CD4-positive, alpha-beta T cell treated with Interleukin-1 beta for 1 hour (primary cell): Measurements from ENCODE around the gene RTTN.
"Not testable (repeated sequence)": the region's sequence is repeated elsewhere in the genome, so short reads cannot be mapped to it uniquely, and the experiment has no call there.

Experiments used
- DNase-seq, 2 donors: peaks; one replicate each; pipeline ENCODE4 v3.0.0-alpha.2; 2020 to 2022

RTTN gene

GRCh38 chr18:70205421-70206397 is at the start of gene RTTN:
Gene RTTN (minus strand): TSS chr18:70205687. CDS start chr18:70205658, 29 bp downstream.
- peak; percentile 91 to 92 for DNase-seq

- no peak for DNase-seq
Observed at GRCh38 chr18:70250781-70251180, 45.3 kb upstream of the RTTN start.

GRCh38 chr18:70249861-70250260 is 44.4 kb upstream of the RTTN start:
- DNase-seq = not testable (repeated sequence)

- no peak for DNase-seq
Observed at GRCh38 chr18:70249118-70249517, 43.6 kb upstream of the RTTN start.

GRCh38 chr18:70246061-70246466 is 40.6 kb upstream of the RTTN start:
- no peak for DNase-seq

- no peak for DNase-seq
Observed at GRCh38 chr18:70243131-70243929, 37.8 kb upstream of the RTTN start.

- DNase-seq = not testable (repeated sequence)
Observed at GRCh38 chr18:70236921-70237320, 31.4 kb upstream of the RTTN start.

GRCh38 chr18:70235478-70235877 is 30.0 kb upstream of the RTTN start:
- no peak for DNase-seq

- no peak for DNase-seq
Observed at GRCh38 chr18:70234667-70235459, 29.4 kb upstream of the RTTN start.

- DNase-seq = no peak
Observed at GRCh38 chr18:70233974-70234373, 28.5 kb upstream of the RTTN start.

GRCh38 chr18:70232261-70232660 is 26.8 kb upstream of the RTTN start:
- no peak for DNase-seq

GRCh38 chr18:70229639-70230038 is 24.2 kb upstream of the RTTN start:
- no peak for DNase-seq

- no peak for DNase-seq
Observed at GRCh38 chr18:70228536-70228935, 23.0 kb upstream of the RTTN start.

- no peak for DNase-seq
Observed at GRCh38 chr18:70227438-70227837, 22.0 kb upstream of the RTTN start.

GRCh38 chr18:70221915-70222278 is 16.4 kb upstream of the RTTN start:
- DNase-seq = no peak

- DNase-seq = no peak
Observed at GRCh38 chr18:70221156-70221914, 15.8 kb upstream of the RTTN start.

GRCh38 chr18:70220628-70221027 is 15.1 kb upstream of the RTTN start:
- no peak for DNase-seq

GRCh38 chr18:70219688-70220087 is 14.2 kb upstream of the RTTN start:
- DNase-seq = no peak

GRCh38 chr18:70216788-70217187 is 11.3 kb upstream of the RTTN start:
- no peak for DNase-seq

- no peak for DNase-seq
Observed at GRCh38 chr18:70207181-70207580, 1.7 kb upstream of the RTTN start.

GRCh38 chr18:70200286-70200685 is 5.2 kb downstream of the RTTN start:
- DNase-seq = no peak

- DNase-seq = no peak
Observed at GRCh38 chr18:70197844-70198243, 7.6 kb downstream of the RTTN start.
